Superior temporal gyrus (tissue), 1 donor: ENCODE results near the gene TXNRD2.

ENCODE experiments used
- DNase-seq: peaks from one replicate; pipeline ENCODE4 v3.0.0-alpha.2; 2016; ENCODE audit errors: extremely low spot score

TXNRD2 gene

GRCh38 chr22:19875531-19876313 is 65.9 kb downstream of the TXNRD2 start:
- no peak for DNase-seq

DNA sequence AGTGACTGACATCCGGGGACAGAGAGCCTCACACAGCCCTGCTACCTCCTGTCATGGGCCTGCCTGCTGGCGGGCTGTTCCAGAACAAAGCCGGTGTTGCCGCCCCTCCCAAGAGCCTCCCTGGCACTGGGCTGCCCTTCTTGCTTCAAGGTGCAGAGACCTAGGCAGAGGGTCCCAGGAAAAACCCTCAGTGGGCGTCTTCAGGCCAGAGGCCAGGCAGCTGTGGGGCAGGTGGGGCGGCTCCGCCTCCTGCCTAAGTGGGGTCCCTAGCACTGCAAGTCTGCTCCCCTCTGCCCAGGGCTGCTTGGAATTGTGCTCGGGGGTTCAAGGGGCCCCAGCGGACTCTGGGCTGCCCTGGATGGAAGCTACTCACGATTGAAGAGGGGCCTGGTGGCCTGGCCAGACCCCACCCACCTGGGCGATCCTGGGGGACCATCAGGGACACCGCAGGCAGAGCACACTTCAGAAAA is 66.5 kb downstream of the TXNRD2 start:
- no peak for DNase-seq

DNA sequence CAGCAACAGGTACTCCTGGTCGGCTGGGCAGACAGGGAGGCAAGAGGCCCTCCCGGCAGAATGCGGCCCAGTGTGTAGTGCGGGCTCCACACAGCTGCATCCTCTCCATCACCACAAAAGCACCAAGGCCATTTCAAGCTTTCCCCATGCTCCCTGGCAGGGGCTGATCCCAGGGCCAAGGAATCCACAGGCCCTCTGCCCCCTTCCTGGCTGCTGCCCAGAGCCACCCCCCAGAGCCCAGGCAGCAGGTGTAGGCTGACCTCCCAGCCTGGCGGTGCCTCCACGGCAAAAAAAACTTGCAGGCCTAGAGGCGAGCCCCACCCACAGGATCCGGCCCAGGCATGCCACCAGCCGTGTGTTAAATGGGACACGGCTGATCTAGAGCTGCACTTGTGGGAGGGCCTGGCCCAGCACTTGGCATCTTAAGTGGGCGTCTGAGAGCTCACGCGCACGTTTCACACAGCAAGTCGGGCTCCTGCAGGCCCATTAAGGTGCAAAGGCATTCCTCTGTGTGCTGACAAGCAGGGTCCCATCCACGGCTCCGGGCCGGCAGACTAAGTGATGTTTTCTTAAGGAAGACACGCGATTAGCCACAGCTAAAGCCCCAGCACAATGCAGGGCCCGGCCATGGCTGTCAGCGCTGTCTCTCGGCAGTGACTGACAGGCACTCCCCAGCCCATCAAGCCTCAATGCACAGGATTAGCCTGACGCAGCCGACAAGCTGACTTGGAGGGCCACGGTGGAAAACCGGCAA is 67.1 kb downstream of the TXNRD2 start:
- no peak for DNase-seq

- DNase-seq = no peak
These were observed 67.7 kb downstream of the TXNRD2 start for GRCh38 chr22:19873960-19874306.

- no peak for DNase-seq
These were observed 68.3 kb downstream of the TXNRD2 start for GRCh38 chr22:19873138-19873959.

GRCh38 chr22:19872779-19873137 is 68.9 kb downstream of the TXNRD2 start:
- DNase-seq = no peak

- no peak for DNase-seq
These were observed 69.5 kb downstream of the TXNRD2 start for GRCh38 chr22:19871845-19872778.

GRCh38 chr22:19871023-19871844 is 70.4 kb downstream of the TXNRD2 start:
- DNase-seq = no peak

DNA sequence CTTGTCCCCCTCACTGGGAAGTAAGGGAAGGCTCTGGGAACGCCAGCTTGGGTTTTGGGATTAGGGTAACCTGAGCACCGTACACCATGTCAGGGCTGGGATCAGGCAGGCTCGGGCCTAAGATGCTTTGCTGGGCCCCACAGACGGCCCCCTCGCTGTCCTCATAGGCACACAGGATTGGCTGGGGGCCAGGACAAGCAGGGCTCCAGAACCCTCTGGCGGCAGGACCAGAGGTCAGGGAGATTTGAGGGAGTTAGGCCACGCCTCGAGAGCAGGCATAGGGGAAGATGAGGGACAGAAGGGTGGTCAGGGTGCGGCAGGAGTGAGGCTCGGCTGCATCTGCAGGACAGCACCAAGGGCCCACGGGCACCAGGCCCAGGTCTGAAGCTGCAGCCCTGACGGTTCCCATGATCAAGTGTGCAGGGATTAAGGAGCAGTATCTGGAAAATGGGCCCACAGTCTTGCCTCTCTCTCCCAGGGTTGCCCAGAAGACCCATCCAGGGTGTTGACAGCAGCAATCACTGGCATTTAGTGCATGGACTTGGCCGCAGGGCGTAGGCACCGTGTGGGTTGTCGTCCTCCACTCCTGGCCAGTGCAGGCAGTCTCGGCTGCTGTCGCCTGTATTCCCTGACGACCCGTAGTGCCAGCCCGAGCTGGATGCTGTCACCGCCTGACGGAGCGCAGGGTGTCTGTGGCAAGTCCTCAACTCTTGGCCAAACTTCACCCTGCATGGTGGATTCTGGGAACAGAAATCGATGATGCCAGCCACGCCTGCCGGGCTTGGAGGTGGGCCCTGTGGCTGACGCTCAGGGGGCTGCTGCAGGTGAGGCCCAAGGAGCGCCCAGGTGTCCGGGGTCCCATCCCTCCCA is 71.2 kb downstream of the TXNRD2 start:
- DNase-seq = no peak

- no peak for DNase-seq
These were observed 72.0 kb downstream of the TXNRD2 start for GRCh38 chr22:19869497-19870152.

DNA sequence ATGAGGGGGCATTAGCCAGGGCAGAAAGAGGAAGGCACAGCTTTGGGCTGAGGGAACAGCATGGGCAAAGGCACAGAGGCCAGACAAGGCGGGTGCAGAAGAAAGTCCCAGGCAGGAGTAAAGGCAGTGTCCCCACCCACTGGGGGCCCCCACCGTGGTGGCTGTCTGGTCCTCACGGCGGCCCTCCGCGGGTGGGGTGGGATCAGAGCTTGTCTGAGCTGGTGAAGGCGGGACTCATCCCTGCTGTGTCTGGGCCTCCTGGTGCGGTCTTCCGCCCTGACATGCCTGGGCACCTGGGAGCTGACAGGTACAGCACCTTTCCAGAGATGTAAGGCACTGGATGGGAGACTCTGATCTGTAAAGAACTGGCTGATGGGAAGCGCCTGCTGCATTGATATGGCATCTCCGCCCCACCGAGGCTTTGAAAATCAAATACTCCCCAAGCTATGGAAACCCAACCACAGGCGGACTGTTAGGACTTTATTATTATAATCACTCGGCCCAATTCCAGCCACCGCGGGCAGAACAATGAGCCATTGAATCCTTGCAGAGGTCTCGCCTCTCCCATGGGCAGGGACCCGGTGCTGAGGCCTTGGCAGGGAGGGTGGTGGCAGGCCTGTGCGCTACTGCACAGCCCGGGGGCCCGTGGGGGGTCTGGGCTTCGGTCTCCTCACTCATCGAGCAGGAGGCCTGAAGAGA is 72.7 kb downstream of the TXNRD2 start:
- DNase-seq = peak; percentile 68

DNA sequence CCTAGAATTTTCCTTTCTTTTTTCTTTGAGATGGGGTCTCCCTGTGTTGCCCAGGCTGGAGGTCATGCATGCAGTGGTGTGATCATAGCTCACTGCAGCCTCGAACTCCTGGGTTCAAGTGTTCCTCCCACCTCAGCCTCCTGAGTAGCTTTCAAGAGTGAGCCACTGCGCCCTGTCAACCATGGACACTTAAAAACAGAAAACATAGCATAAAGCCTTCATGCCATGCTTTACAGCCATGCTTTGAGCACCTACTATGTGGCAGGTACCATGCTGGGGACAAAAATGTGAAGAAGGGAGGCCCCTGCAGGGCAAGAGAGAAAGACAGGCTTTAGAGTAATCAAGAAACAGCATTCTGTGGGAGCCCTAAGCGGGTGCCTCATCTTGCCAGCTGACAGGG is 73.3 kb downstream of the TXNRD2 start:
- DNase-seq = no peak

GRCh38 chr22:19867617-19868016 is 74.0 kb downstream of the TXNRD2 start:
- no peak for DNase-seq

GRCh38 chr22:19866665-19867009 is 75.0 kb downstream of the TXNRD2 start:
- no peak for DNase-seq

DNA sequence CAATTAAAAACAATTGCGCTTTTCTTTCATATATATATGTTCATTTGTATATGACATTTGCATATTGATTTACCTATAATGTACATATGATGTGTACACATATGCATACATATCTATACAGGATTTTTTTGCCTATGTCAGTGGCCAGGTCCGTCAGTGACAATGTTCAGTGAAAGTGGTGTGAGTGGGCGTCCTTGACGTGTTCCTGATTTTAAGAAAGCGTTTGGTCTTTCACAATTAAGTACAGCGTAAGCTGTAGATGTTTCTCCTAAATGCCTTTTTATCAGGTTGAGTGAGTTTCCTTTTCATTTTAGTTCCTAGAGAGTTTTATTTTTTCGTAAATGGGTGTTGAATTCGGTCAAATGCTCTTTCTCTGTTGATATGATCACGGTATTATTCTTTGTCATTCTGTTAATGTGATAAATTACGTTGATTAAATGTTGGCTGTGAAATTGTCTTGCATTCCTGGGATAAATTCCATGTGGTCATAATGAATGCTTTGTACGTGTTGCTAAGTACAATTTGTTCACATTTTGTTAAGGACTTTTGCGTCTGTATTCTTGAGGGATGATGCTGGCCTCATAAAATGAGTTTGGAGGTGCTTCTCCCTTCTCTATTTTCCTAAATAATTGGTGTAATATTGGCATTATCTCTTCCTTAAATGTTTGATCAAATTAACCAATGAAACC is 76.3 kb downstream of the TXNRD2 start:
- DNase-seq = no peak

GRCh38 chr22:19864538-19865106 is 77.0 kb downstream of the TXNRD2 start:
- DNase-seq = no peak

DNA sequence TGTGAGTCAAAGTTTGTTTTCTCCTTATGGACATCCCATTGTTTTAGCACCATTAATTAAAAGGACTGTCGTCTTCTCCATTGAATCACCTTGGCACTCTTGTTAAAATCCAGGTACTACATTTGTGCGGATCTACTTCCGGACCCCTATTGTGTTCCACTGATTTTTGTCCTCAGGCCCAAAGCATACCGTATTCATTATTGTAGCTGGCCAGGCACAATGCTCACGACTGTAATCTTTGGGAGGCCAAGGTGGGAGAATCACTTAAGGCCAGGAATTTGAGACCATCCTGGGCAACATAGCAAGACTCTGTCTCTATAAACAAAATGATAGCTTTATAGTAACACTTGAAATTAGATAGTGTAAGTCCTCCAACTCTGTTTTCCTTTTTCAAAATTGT is 78.0 kb downstream of the TXNRD2 start:
- DNase-seq = no peak
